H1 (cell line): ENCODE data around the gene TSC2. TPM values are rescaled to one million over a fixed set of nuclear protein-coding genes. Genes with fewer than 3 reads are reported as not detected.

Experiments used
- ASH2L ChIP-seq: fragments of 200-600, 300-600 bp; sonication (generic); IDR thresholded peaks from one replicate; pipeline ENCODE4 v1.7.1; 2017; ENCODE audit warnings: low read length
- CHD2 ChIP-seq: IDR thresholded peaks from 2 replicates; pipeline ENCODE4 v1.6.1; 2012; ENCODE audit warnings: low read length, improper control_type of control experiment
- KDM1A ChIP-seq: fragments of 200-600, 300-600 bp; sonication (generic); IDR thresholded peaks from 2 replicates; pipeline ENCODE4 v1.7.1; 2016; ENCODE audit warnings: mild to moderate bottlenecking, low read length, borderline replicate concordance
- NANOG ChIP-seq: IDR thresholded peaks from 2 replicates; pipeline ENCODE4 v1.6.1; 2011; ENCODE audit warnings: low read length, low read depth, mild to moderate bottlenecking, inconsistent platforms; ENCODE audit not compliant: insufficient read depth, poor library complexity, severe bottlenecking
- TEAD4 ChIP-seq: IDR thresholded peaks from 2 replicates; pipeline ENCODE4 v1.6.1; 2012; ENCODE audit warnings: low read depth, low read length, inconsistent platforms, mixed read lengths
- ZNF274 ChIP-seq: IDR thresholded peaks from 2 replicates; pipeline ENCODE4 v1.7.0; 2012; ENCODE audit warnings: low read length, borderline replicate concordance; ENCODE audit errors: extremely low read depth
- polyA plus RNA-seq, 7 experiments: library from polyadenylated mRNA; depleted of rRNA in 3 of 7; stranded (reverse) in 5 of 7; unstranded in 2 of 7; fragments of >200 nt in 5 of 7; fragments of 200-250 nt in 2 of 7; gene quantifications; 1 replicate in 5 of 7; 2 replicates in 1 of 7; 4 replicates in 1 of 7; pipeline versions ENCODE4 v1.2.1 to v1.2.3, GENCODE V29; 2011 to 2013; ENCODE audit warnings: missing spikeins in 2 of 7, mixed read lengths in 2 of 7
- total RNA-seq: library from RNA; stranded (reverse); fragmentation: NEBNext Ultra II Directional; extraction: Animal tissue kit (Norgen Biotek cat#: 25700); gene quantifications from 2 replicates; pipeline ENCODE4 v1.2.1, GENCODE V29; 2021
- TF ChIP-seq, protein P1 (sequence below): IDR thresholded peaks from 2 replicates; pipeline ENCODE4 v1.6.1; 2012; ENCODE audit warnings: low read length, inconsistent platforms

Gene TSC2
- total and polyA plus RNA-seq, 2 of the 8 experiments (the other 6 are each of a cell fraction or from before 2014, with no cell fraction given), result 65.9 to 96.6 TPM

- TF ChIP-seq NANOG, result no peak
- TF ChIP-seq KDM1A, result no peak
- no peak for TF ChIP-seq ASH2L
- TF ChIP-seq, protein P1, sequence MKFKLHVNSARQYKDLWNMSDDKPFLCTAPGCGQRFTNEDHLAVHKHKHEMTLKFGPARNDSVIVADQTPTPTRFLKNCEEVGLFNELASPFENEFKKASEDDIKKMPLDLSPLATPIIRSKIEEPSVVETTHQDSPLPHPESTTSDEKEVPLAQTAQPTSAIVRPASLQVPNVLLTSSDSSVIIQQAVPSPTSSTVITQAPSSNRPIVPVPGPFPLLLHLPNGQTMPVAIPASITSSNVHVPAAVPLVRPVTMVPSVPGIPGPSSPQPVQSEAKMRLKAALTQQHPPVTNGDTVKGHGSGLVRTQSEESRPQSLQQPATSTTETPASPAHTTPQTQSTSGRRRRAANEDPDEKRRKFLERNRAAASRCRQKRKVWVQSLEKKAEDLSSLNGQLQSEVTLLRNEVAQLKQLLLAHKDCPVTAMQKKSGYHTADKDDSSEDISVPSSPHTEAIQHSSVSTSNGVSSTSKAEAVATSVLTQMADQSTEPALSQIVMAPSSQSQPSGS, result no peak
- TF ChIP-seq TEAD4, result no peak
- TF ChIP-seq ZNF274, result no peak
- no peak for TF ChIP-seq CHD2
These were observed 16.7 kb downstream of the TSC2 start (continued) for GRCh38 chr16:2064368-2064945.
